ENCODE measurements around the gene TMEM150C.
"Not testable (repeated sequence)": the region's sequence is repeated elsewhere in the genome, so short reads cannot be mapped to it uniquely, and the experiment has no call there.

The TMEM150C gene

DNA sequence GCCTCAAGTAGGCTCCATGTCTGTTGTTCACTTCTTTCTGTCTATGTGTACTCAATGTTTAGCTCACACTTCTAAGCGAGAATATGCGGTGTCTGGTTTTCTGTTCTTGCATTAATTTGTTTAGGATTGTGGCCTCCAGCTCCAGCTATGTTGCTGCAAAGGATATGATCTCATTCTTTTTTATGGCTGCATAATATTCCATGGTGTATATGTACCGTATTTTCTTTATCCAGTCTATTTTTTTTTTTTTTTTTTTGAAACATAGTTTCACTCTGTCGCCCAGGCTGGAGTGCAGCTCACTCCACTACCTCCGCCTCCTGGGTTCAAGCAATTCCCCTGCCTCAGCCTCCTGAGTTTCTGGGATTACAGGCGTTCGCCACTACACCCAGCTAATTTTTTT, 5.7 kb upstream of the TMEM150C start:
- no peak overlapping the region for H3K4me3 ChIP-seq (ENCODE audit: low read depth, low read length)
- no peaks in the 10 kb centered on the region for H3K9me3 ChIP-seq (ENCODE audit: control insufficient read depth, insufficient read depth, low read length)
- H3K27ac ChIP-seq (ENCODE audit: low read depth, low read length), result no peak overlapping the region
- H3K36me3 ChIP-seq (ENCODE audit: control insufficient read depth, insufficient read depth, low read length), result no peaks in the 10 kb centered on the region
- H3K27me3 ChIP-seq (ENCODE audit: control insufficient read depth, insufficient read depth, low read length), result peaks cover 2% of the 10 kb centered on the region
- peaks cover 19% of the 10 kb centered on the region for H3K4me1 ChIP-seq (ENCODE audit: control insufficient read depth, insufficient read depth, low read length)
- no peak overlapping the region for H3K9ac ChIP-seq (ENCODE audit: low read depth, low read length)

DNA sequence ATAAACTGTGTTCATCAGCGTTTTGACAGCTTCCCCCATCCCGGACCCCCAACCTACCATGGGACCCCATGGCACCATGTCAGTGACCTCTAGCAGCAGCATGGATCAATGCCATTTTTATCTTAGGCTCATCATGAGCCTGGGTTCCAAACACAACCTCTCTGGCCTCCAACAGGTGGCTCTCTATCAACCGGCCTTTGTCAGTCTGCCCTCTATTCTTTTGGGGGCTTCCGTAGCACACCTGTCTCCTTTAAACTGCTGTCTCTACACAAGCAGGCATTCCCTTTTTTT, 721 bp upstream of the TMEM150C start:
- H3K9me3 ChIP-seq (ENCODE audit: control insufficient read depth, insufficient read depth, low read length), result no peaks in the 10 kb centered on the region
- peaks cover 21% of the 10 kb centered on the region for H3K27me3 ChIP-seq (ENCODE audit: control insufficient read depth, insufficient read depth, low read length)
- peak overlapping the region; percentile 65; the same call in 1 of the 2 replicates for H3K4me3 ChIP-seq (ENCODE audit: low read depth, low read length)
- no peaks in the 10 kb centered on the region for H3K36me3 ChIP-seq (ENCODE audit: control insufficient read depth, insufficient read depth, low read length)
- H3K4me1 ChIP-seq (ENCODE audit: control insufficient read depth, insufficient read depth, low read length), result peaks cover 15% of the 10 kb centered on the region
- H3K27ac ChIP-seq (ENCODE audit: low read depth, low read length), result no peak overlapping the region
- no peak overlapping the region for H3K9ac ChIP-seq (ENCODE audit: low read depth, low read length)

GRCh38 chr4:82560853-82561785, 669 bp downstream of the TMEM150C start:
- Histone ChIP-seq H3K9me3 (ENCODE audit: control insufficient read depth, insufficient read depth, low read length) (no peaks in the 10 kb centered on the region), H3K36me3 (ENCODE audit: control insufficient read depth, insufficient read depth, low read length) (no peaks in the 10 kb centered on the region), H3K4me1 (ENCODE audit: control insufficient read depth, insufficient read depth, low read length) (peaks cover 15% of the 10 kb centered on the region), H3K9ac (ENCODE audit: low read depth, low read length) (no peak overlapping the region), H3K27ac (ENCODE audit: low read depth, low read length) (no peak overlapping the region), H3K4me3 (ENCODE audit: low read depth, low read length) (peak overlapping the region; percentile 65), H3K27me3 (ENCODE audit: control insufficient read depth, insufficient read depth, low read length) (peaks cover 21% of the 10 kb centered on the region)

- Histone ChIP-seq H3K27ac (ENCODE audit: low read depth, low read length) (no peak overlapping the region), H3K9ac (ENCODE audit: low read depth, low read length) (no peak overlapping the region), H3K4me3 (ENCODE audit: low read depth, low read length) (no peak overlapping the region), H3K36me3 (ENCODE audit: control insufficient read depth, insufficient read depth, low read length) (no peaks in the 10 kb centered on the region), H3K9me3 (ENCODE audit: control insufficient read depth, insufficient read depth, low read length) (no peaks in the 10 kb centered on the region), H3K4me1 (ENCODE audit: control insufficient read depth, insufficient read depth, low read length) (peaks cover 15% of the 10 kb centered on the region), H3K27me3 (ENCODE audit: control insufficient read depth, insufficient read depth, low read length) (peaks cover 21% of the 10 kb centered on the region)
Measured at GRCh38 chr4:82559735-82560120, 2.1 kb downstream of the TMEM150C start.

DNA sequence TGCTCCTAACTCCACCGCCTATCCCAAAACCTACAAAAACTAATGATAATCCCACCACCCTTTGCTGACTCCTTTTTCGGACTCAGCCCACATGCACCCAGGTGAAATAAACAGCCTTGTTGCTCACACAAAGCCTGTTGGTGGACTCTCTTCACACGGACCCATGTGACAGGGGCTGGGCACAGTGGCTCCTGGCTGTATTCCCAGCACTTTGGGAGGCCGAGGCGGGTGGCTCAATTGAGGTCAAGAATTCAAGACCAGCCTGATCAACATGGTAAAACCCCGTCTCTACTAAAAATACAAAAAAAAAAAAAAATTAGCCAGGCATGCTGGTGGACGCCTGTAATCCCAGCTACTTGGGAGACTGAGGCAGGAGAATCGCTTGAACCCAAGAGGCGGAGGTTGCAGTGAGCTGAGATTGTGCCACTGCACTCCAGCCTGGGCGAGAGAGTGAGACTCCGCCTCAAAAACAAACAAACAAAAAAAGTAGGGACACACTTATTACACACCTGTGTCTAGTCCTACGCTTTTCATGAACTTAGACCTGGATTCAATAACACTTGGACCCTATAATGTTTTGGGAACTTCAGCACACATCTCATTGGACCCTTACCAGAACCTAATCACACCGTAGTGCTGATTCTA, 2.6 kb downstream of the TMEM150C start:
- not testable (repeated sequence) for H3K4me3 ChIP-seq (ENCODE audit: low read depth, low read length); H3K27ac ChIP-seq (ENCODE audit: low read depth, low read length); H3K9ac ChIP-seq (ENCODE audit: low read depth, low read length); H3K36me3 ChIP-seq (ENCODE audit: control insufficient read depth, insufficient read depth, low read length); H3K9me3 ChIP-seq (ENCODE audit: control insufficient read depth, insufficient read depth, low read length)
- Histone ChIP-seq H3K27me3 (ENCODE audit: control insufficient read depth, insufficient read depth, low read length) (peaks cover 21% of the 10 kb centered on the region), H3K4me1 (ENCODE audit: control insufficient read depth, insufficient read depth, low read length) (peaks cover 14% of the 10 kb centered on the region)

- Histone ChIP-seq H3K27ac (ENCODE audit: low read depth, low read length) (no peak overlapping the region), H3K9ac (ENCODE audit: low read depth, low read length) (no peak overlapping the region), H3K4me3 (ENCODE audit: low read depth, low read length) (no peak overlapping the region), H3K36me3 (ENCODE audit: control insufficient read depth, insufficient read depth, low read length) (no peaks in the 10 kb centered on the region), H3K4me1 (ENCODE audit: control insufficient read depth, insufficient read depth, low read length) (no peaks in the 10 kb centered on the region), H3K27me3 (ENCODE audit: control insufficient read depth, insufficient read depth, low read length) (peaks cover 3% of the 10 kb centered on the region; the same call in 1 of the 2 replicates), H3K9me3 (ENCODE audit: control insufficient read depth, insufficient read depth, low read length) (no peaks in the 10 kb centered on the region)
Measured at GRCh38 chr4:82555276-82555675, 6.5 kb downstream of the TMEM150C start.

GRCh38 chr4:82553020-82553419, 8.8 kb downstream of the TMEM150C start:
- no peaks in the 10 kb centered on the region for H3K27me3 ChIP-seq (ENCODE audit: control insufficient read depth, insufficient read depth, low read length)
- no peak overlapping the region for H3K4me3 ChIP-seq (ENCODE audit: low read depth, low read length)
- no peak overlapping the region for H3K27ac ChIP-seq (ENCODE audit: low read depth, low read length)
- no peaks in the 10 kb centered on the region for H3K9me3 ChIP-seq (ENCODE audit: control insufficient read depth, insufficient read depth, low read length)
- H3K9ac ChIP-seq (ENCODE audit: low read depth, low read length), result no peak overlapping the region
- no peaks in the 10 kb centered on the region for H3K36me3 ChIP-seq (ENCODE audit: control insufficient read depth, insufficient read depth, low read length)
- H3K4me1 ChIP-seq (ENCODE audit: control insufficient read depth, insufficient read depth, low read length), result no peaks in the 10 kb centered on the region

DNA sequence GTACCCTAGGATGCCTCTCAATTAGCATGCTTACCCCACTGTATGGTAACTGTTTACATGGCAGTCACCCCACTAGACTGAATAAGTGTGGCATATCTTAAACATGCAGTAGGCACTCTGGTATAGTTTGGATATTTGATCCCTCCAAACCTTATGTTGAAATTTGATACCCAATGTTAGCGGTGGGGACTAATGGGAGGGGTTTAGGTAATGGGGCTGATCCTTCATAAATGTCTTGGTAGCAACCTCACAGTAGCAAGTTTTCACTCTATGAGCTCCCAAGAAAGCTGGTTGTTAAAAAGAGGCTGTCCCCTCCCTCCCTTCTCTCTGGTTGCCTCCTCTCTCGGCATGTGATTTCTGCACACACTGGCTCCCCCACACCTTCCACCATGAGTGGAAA, 10.1 kb downstream of the TMEM150C start:
- H3K27me3 ChIP-seq (ENCODE audit: control insufficient read depth, insufficient read depth, low read length), result no peaks in the 10 kb centered on the region
- no peaks in the 10 kb centered on the region for H3K9me3 ChIP-seq (ENCODE audit: control insufficient read depth, insufficient read depth, low read length)
- no peaks in the 10 kb centered on the region for H3K4me1 ChIP-seq (ENCODE audit: control insufficient read depth, insufficient read depth, low read length)
- H3K36me3 ChIP-seq (ENCODE audit: control insufficient read depth, insufficient read depth, low read length), result no peaks in the 10 kb centered on the region
- no peak overlapping the region for H3K4me3 ChIP-seq (ENCODE audit: low read depth, low read length)
- no peak overlapping the region for H3K27ac ChIP-seq (ENCODE audit: low read depth, low read length)
- H3K9ac ChIP-seq (ENCODE audit: low read depth, low read length), result no peak overlapping the region

DNA sequence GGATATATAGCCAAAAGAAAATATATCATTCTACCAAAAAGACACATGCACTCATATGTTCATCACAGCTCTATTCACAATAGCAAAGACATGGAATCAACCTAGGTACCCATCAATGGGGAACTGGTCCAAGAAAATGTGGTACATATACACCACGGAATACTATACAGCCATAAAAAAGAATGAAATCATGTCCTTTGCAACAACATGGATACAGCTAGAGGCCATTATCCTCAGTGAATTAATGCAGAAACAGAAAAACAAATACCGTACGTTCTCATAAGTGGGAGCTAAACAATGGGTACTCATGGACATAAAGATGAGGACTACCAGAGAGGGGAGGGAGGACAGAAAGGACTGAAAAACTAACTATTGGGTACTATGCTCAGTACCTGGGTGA, 13.9 kb downstream of the TMEM150C start:
- not testable (repeated sequence) for H3K9me3 ChIP-seq (ENCODE audit: control insufficient read depth, insufficient read depth, low read length); H3K36me3 ChIP-seq (ENCODE audit: control insufficient read depth, insufficient read depth, low read length); H3K4me3 ChIP-seq (ENCODE audit: low read depth, low read length); H3K9ac ChIP-seq (ENCODE audit: low read depth, low read length); H3K27ac ChIP-seq (ENCODE audit: low read depth, low read length); H3K27me3 ChIP-seq (ENCODE audit: control insufficient read depth, insufficient read depth, low read length); H3K4me1 ChIP-seq (ENCODE audit: control insufficient read depth, insufficient read depth, low read length)

GRCh38 chr4:82543131-82543530, 18.7 kb downstream of the TMEM150C start:
- Histone ChIP-seq H3K4me3 (ENCODE audit: low read depth, low read length) (no peak overlapping the region), H3K9me3 (ENCODE audit: control insufficient read depth, insufficient read depth, low read length) (no peaks in the 10 kb centered on the region), H3K36me3 (ENCODE audit: control insufficient read depth, insufficient read depth, low read length) (no peaks in the 10 kb centered on the region), H3K27me3 (ENCODE audit: control insufficient read depth, insufficient read depth, low read length) (no peaks in the 10 kb centered on the region), H3K4me1 (ENCODE audit: control insufficient read depth, insufficient read depth, low read length) (no peaks in the 10 kb centered on the region), H3K9ac (ENCODE audit: low read depth, low read length) (no peak overlapping the region), H3K27ac (ENCODE audit: low read depth, low read length) (no peak overlapping the region)

GRCh38 chr4:82542642-82543041, 19.1 kb downstream of the TMEM150C start:
- no peak overlapping the region for H3K9ac ChIP-seq (ENCODE audit: low read depth, low read length)
- H3K4me3 ChIP-seq (ENCODE audit: low read depth, low read length), result no peak overlapping the region
- H3K36me3 ChIP-seq (ENCODE audit: control insufficient read depth, insufficient read depth, low read length), result no peaks in the 10 kb centered on the region
- no peaks in the 10 kb centered on the region for H3K27me3 ChIP-seq (ENCODE audit: control insufficient read depth, insufficient read depth, low read length)
- no peaks in the 10 kb centered on the region for H3K4me1 ChIP-seq (ENCODE audit: control insufficient read depth, insufficient read depth, low read length)
- no peak overlapping the region for H3K27ac ChIP-seq (ENCODE audit: low read depth, low read length)
- H3K9me3 ChIP-seq (ENCODE audit: control insufficient read depth, insufficient read depth, low read length), result no peaks in the 10 kb centered on the region

Data from HUES48 (cell line).